GM21423 (cell line): ENCODE results near the gene ENO1.
"Not testable (repeated sequence)": the region's sequence is repeated elsewhere in the genome, so short reads cannot be mapped to it uniquely, and the experiment has no call there.

Experiments
- ATAC-seq: cut with Tn5 transposase; IDR thresholded peaks from one replicate; pipeline ENCODE4 v1.9.1; 2021; ENCODE audit warnings: mild to moderate bottlenecking, moderate library complexity; ENCODE audit not compliant: unreplicated experiment

The ENO1 gene

DNA sequence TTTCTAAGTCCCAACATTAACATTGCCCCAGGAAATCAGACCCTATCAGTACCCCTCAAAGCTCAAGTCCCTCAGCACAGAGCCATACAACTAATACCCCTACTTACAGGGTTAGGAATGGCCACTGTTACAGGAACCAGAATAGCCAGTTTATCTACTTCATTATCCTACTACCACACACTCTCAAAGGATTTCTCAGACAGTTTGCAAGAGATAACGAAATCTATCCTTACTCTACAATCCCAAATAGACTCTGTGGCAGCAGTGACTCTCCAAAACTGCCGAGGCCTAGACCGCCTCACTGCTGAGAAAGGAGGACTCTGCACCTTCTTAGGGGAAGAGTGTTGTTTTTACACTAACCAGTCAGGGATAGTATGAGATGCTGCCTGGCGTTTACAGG, 19.0 kb upstream of the ENO1 start:
- not testable (repeated sequence) for ATAC-seq

DNA sequence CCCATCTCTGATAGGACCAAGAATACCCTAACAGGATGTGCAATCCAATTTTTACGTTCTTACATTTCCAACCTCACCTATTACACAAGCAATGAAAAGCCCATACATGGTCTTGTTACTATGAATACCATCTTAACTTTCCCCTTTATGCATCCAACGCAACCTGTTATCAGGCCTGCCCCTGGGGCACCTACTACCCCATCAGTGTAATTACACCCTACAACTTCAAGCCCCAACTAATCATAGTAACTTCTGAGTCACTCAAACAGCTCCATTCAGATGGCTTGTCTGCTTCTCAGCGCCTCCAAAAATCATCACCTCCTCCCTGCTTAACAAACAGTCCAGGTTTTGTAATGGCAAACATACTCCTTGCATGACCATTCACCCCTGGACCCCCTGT, 18.3 kb upstream of the ENO1 start:
- not testable (repeated sequence) for ATAC-seq

DNA sequence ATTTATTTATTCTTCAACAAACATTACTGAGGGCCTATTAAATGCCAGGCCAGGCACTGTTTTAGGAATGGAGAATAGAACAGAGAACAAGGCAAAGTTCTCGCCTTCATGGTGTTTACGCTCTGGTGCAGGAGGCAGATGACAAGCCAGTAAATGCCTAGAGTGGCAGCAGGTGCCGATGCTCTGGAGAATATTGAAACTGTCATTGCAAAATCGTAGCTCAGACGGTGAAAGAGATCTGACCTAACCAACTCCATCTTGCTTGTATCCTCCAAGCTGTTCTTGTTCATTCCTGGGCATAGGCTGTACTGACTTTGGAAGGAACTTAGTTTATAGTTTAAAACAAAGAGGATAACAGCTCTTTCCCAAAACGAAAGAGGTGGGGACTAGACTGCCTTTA, 13.5 kb upstream of the ENO1 start:
- no peak for ATAC-seq

DNA sequence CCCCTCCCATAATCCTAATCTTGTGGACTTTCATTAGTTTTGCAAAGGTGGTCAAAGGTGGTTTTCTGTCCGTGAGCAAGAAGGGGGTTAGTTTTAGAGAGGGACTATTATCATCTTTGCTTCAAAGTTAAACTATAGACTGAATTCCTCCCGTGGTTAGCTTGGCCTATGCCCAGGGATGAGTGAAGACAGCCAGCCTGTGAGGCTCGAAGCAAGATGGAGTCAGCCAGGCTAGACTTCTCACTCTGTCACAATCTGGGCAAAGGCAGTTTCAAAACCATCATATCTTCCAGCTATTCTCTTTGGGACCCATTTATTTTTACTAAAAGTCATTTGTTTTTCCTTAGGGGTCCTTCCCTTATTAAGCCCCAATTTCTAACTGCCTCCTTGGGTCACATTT, 12.9 kb upstream of the ENO1 start:
- no peak for ATAC-seq

DNA sequence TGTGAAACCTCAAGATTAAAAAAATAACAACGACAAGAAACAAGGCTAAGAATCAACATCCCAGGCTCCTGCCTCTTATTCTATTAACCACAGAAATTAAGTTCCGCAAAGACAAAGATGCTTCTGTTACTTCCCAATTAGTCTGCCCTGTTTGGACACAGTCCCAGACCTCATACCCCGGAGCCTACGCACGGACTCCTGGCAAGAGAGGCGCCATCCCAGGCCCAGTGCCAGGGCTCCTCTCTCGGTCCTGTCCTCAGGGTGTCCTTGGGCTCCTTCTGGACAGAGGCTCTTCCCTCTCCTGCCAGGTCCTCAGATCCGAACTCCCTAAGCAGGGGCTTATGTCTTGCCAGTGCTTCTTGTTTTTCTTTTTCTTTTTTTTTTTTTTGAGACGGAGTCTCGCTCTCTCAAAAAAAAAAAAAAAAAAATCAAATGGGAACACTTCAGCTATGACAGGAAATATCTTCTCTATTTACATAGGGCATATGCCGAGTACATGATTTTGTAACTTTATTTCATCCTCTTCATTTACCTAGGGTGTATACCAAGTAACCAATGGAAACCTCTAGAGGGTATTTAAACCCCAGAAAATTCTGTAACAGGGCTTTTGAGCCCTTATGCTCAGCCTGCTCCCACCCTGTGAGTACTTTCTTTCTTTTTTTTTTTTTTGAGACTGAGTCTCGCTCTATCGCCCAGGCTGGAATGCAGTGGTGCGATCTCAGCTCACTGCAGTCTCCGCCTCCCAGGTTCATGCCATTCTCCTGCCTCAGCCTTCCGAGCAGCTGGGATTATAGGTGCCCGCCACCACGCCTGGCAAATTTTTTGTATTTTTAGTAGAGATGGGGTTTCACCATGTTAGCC, 11.7 kb upstream of the ENO1 start:
- no peak for ATAC-seq

DNA sequence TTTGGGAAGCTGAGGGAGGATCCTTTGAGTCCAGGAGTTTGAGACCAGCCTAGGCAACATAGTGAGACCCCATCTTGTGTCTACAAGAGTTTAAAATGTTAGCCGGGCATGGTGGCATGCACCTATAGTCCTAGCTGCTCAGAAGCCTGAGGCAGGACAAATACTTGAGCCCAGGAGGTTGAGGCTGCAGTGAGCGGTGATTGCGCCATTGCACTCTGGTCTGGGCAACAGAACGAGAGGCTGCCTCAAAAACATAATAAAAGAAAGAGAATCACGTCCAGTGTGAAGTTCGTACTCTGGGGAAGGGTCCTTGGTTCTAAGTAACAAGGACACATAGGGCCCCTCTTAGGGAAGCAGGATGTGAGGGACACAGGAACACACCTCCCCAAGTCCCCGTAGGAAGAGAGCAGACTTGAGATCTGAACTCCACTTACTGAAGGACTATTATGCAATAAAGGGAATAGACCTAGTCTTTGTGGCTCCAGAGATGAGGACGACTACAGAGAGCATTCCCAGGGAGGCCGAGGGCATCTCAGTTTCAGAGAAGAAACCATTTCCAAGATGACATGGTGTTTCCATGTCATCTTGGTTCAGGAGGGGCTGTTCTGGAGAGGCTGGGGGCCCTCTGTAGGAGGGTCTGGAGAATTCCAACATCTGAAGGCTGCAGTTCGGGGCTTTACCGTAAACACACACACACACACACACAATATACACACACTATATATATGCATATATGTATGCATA, 10.8 kb upstream of the ENO1 start:
- ATAC-seq: no peak

DNA sequence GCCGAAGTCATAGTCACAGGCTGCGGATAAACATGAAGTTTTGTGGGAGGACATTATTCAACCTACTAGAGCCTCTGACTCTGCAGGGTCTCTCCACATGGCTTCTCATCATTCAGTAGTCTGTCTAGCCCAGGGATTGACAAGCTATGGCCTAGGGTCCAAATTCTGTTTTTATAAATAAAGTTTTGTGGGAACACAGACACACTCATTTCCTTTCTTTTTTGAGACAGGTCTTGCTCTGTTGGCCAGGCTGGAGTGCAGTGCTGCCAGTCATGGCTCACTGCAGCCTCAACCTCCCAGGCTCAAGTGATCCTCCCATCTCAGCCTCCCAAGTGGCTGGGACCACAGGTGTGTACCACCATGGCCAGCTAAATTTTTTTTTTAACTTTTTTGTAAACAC, 8.1 kb upstream of the ENO1 start:
- ATAC-seq: no peak

DNA sequence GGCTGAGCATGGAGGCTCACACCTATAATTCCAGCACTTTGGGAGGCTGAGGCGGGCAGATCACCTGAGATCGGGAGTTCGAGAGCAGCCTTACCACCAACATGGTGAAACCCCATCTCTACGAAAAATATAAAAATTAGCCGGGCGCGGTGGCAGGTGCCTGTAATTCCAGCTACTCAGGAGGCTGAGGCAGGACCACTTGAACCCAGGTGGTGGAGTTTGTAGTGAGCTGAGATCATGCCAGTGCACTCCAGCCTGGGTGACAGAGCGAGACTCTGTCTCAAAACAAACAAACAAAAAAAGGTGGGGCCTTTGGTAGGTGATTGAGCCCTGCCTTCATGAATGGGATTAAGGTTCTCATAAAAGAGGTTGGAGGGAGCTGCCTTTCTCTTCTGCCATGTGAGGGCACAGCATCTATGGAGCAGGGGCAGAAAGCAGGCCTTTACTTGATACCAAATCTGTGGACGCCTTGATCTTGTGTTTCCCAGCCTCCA, 7.6 kb upstream of the ENO1 start:
- ATAC-seq: not testable (repeated sequence)

DNA sequence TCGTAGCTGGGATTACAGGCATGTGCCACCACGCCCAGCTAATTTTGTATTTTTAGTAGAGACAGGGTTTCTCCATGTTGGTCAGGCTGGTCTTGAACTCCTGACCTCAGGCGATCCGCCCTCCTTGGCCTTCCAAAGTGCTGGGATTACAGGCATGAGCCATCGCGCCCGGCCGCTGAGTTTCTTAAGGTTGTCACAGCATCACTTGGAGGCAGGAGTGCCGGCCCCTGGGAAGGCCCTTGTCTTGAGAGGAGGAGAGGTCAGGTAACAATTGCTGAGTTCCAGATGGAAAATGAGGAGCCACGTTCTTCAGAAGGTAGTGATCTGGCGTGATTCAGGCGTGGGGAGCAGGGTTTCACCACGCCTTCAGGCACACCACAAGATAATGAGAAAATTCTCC, 5.6 kb upstream of the ENO1 start:
- ATAC-seq: not testable (repeated sequence)

DNA sequence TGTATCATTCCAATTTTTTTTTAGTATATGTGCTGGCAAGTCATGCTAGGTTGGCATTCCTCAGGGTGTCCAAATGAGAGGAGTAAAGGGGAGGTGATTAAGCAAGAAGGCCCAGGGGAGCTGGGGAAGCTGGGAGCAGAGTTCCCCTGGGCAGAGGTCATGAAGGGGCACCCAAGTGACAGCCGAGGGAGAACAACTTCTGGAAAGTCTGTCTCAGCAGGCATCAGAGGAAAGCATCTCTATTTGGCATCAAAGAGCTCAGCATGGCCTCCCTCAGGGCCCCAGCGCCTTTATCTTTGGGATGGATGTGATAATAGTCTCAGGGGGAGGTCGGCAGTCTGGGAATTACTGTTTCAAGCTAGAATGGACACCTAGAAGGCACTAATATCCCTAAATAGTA, 5.0 kb upstream of the ENO1 start:
- no peak for ATAC-seq

DNA sequence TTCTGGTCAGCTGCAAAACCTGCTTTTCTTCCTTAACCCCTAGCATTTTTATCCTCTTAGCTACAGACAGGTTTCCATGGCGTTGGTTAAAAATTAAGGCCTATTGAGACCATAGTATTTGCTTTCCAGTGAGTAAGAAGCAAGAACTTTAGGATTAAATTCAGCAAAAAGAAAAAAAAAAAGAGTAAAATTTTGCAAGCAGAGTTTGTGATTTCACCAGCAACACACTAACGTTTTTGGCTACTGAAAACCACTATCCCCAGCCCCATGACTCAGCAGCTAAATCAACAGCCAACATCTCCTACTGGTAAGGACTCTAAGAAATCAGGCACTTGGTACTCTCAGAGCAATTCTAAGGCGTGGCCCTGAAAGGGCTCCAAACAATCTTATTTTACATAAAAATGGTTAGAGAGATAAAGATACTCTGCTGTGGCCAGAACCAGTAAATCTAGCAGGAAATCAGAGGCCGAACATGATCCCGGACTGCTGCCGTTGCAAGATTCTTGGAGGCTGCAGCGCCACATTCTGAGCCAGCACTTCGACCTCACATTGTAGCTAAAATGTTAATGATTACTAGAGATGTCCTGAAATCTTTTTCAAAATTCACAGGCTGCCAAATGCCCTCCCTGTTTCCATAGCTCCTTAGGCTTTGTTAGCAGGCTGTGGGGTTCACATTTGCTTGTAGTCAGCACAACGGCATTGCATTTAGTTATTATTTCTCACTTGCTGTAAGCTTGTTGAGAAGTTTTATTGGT, 1.6 kb upstream of the ENO1 start:
- no peak for ATAC-seq

DNA sequence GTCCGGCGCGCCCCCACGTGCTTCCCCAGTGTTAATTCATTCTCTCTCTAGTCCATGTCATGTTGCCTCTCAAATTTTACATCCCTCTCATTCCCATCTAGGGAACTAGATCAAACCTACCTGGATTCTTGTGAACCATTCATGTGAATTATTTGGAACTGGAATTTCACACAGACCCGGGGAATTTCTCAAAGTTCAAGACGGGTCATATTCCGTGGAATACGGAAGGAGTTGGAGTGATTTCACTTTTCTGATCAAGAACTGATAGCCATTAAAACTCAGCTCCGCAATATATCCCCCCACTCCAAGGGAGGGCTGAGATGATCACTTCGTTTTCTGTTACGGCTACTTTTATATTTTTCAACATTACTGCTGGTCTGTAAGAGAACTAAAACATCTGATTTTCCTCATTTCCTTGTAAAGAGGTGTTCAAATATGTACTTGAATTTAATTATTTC, 1.0 kb upstream of the ENO1 start:
- no peak for ATAC-seq

DNA sequence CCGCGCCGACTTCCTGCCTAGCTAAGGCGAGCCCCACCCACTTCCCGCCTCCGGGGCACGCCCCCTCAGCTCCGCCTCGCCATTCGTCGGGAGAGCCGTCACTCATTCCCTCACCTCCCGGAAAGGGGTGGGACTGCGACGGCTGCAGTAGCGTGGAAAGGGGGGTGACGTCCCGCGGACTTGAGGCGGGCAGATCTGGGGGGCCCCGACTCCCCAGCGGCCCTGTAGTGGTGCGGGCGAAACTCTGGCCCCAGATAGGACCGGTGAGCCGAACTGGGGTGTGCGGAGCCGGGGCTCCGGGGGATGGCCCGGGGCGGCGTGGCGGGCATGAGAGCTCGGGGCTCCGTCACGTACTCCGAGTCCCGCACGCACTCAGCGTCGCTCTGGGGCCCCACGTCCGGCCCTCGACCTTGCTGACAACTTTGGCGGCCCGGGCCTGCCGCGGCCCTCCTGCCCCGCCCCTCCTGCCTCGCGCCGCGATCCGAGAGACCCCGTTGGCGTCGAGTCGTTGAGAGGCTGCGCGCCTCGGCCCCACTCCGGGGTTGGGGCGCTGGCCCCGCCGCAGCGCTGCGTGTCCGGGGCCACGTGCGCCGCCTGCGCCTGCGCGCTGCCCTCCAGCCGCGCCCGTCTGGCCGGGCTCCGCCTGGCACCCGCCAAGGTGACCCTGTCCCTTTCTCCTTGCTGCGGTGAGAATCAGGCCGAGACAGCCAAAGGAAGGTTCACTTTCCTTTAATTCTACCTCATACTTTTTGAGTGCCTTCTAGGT, 395 bp upstream of the ENO1 start:
- ATAC-seq: peak; percentile 70

DNA sequence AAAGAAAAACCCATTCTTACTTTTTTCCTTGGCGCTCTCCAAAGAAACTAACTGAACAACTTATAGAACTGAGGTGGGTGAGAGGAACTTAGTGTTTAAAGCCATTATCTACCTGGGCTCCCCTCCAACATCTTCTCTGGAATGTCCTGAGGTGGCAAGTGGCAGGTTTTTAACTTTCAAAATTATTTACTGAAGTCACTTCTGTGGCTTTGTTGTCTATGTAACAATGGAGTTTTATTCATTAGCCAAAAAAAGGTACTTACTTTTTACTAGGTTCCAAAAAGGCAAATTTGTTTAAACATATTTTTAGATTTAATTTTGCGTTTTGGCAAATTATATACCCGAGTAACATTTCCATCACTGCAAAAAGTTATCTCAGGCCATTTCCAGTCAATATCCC, 2.4 kb downstream of the ENO1 start:
- ATAC-seq: no peak

DNA sequence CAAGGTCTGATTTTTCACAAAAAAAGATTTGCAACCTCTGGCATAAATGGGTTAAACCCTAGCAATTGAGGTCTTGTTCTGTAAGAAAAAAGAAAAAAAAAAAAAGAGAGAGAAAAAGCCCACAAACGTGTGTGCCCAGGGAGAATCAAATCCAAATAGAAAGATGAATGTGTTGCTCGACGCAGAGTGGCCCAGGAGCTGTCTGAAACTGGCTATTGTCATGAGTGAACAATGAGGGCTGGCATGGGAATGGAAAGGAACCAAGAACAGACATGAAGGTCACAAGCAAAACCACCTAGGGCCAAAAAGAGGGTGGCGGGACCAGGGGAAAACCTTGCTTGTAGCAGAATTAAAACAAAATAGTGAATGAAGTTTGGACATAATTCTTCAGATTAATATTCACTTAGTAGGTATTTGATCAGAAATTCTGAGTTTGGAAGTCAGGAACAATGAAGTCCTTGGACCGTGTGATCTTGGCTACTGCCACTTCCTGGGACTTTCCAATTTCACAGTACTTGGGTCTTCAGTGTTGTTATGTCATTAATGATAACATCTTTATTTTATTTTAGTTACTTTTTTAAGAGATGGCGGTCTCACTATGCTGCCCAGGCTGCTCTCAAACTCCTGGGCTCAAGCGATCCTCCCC, 3.1 kb downstream of the ENO1 start:
- ATAC-seq: no peak

DNA sequence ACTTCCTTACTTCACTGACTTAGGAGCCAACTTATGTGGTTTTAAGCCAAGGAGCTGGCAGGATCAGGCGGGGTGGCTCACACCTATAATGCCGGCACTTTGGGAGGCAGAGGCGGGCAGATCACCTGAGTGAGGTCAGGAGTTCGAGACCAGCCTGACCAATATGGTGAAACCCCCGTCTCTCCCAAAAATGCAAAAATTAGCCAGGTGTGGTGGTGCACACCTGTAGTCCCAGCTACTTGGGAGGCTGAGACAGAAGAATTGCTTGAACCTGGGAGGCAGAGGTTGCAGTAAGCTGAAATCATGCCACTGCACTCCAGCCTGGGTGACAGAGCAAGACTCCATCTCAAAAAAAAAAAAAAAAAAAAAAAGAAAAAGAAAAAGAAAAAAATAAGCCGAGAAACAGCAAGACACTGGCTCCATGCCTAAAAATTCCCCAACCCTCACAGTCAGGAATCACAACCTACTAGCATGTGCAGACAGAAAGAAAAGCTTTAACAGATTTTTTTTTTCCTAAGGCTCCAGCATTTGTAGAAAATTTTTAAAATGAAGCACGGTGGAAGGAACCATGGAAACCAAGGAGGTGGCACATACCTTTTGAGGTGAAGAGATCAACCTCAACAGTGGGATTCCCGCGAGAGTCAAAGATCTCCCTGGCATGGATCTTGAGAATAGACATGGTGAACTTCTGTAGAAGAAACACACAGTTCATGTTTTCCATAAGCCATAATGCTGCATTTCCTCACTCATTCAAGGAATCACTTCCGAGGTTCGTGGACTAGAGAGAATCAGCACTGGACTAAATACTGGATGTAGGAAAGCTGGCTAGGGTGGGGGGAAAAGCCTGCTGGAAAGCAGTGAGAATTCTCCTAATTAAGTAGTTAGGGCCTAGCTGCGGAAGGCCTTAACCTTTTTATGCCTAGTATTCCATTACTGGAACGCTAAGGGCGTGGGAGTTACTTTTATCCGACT, 4.0 kb downstream of the ENO1 start:
- ATAC-seq: no peak

DNA sequence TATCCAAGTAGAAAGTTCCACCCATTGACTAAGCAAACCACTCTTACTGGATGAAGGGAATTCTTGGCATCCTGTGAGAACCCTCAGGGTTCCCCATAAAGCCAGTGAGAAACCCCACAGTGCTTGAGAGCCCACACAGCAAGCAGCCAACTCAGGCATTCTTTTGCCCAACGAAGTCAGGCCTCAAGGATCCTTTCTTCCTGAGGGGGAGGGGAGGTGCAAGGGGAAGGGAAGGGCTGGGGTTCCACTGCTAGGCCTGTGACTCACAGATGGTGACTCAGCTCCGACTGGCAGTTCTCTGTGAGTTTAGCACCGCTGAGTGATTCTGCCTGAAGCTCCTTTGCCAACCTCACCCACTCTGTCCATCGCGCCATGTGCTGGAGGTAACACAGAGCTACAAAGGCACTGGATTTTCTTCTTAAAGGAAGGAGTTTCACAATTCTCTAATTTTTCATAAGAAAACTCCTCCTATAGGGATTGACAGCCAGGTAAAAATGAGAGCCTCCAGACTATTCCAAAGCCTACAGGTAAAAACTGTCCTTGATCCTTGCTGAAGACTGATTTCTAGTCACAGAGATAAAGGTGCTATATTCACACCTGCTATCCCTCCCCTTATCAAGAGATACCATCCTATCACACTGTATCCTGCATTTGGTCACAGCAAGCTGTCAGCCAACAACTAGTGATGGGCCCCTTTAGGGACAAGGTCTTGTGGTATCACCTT, 4.8 kb downstream of the ENO1 start:
- ATAC-seq: no peak

DNA sequence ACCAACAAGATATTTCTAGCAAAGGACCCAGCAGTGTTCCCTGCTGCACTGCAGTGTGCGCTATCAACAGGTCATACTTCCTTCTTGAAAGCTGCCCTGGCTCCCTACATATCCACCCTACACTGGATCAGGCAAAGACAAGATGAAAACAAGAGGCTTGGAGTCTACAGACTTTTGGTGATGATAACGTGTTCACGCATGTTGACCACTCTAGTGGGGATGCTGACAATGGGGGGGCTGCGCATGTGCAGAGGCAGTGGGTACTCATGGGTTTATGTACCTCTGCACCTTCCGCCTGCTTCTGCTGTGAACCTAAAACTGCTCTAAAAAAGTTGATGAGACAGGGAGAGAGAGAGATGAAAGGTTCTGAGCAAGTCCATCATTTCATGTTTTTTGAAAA, 5.5 kb downstream of the ENO1 start:
- ATAC-seq: no peak
